PC-3 (cell line): Measurements from ENCODE around the gene SPOP. TPM values are rescaled to one million over a fixed set of nuclear protein-coding genes. Genes with fewer than 3 reads are reported as not detected.

Experiments
- ATAC-seq: fragments of 200-7000 bp; cut with Tn5 transposase; 2 replicates; pipeline ENCODE4 v1.9.1; 2020; ENCODE audit warnings: mild to moderate bottlenecking, moderate library complexity
- BruUV-seq: library from RNA; stranded (reverse); fragments of 400-500 nt; replicated peaks from 2 replicates; lab custom pipeline; 2021; lab: Mats Ljungman, UMichigan
- CTCF ChIA-PET: fragments of 300-600 bp; sonication (Branson Sonifier 250); formaldehyde crosslinking; loops from one replicate; lab custom pipeline; 2022; ENCODE audit warnings: antibody characterized with exemption; lab: Charles Lee
- POLR2A ChIA-PET: fragments of 300-600 bp; sonication (Branson Sonifier 250); formaldehyde crosslinking; loops from one replicate; lab custom pipeline; 2022; ENCODE audit warnings: antibody characterized with exemption; ENCODE audit not compliant: unreplicated experiment; lab: Charles Lee
- DNase-seq: peaks from one replicate; pipeline ENCODE4 v3.0.0-alpha.2; 2015
- H2AFZ ChIP-seq: fragments of 300-600 bp; sonication (generic); 2 replicates; pipeline ENCODE4 v1.6.0; 2016; ENCODE audit warnings: antibody characterized with exemption, low read length
- H3F3A ChIP-seq: fragments of 300-600 bp; sonication (generic); one replicate; pipeline ENCODE4 v1.6.0; 2017; ENCODE audit warnings: antibody characterized with exemption, low read length, control low read depth, mild to moderate bottlenecking; ENCODE audit not compliant: unreplicated experiment
- H3K27ac ChIP-seq: fragments of 300-600 bp; sonication (generic); 2 replicates; pipeline ENCODE4 v1.5.1; 2016; ENCODE audit warnings: mild to moderate bottlenecking, low read length
- H3K27me3 ChIP-seq: fragments of 300-600 bp; sonication (generic); 2 replicates; pipeline ENCODE4 v1.6.1; 2016; ENCODE audit warnings: low read length, mixed read lengths
- H3K36me3 ChIP-seq: fragments of 300-600 bp; sonication (generic); 2 replicates; pipeline ENCODE4 v1.6.1; 2016; ENCODE audit warnings: low read depth, mixed run types, low read length, mixed read lengths
- H3K4me1 ChIP-seq: fragments of 300-600 bp; sonication (generic); 2 replicates; pipeline ENCODE4 v1.5.1; 2016; ENCODE audit warnings: low read length; ENCODE audit not compliant: insufficient read depth
- H3K4me2 ChIP-seq: fragments of 300-600 bp; sonication (generic); 2 replicates; pipeline ENCODE4 v1.6.0; 2016; ENCODE audit warnings: low read length
- H3K4me3 ChIP-seq: fragments of 300-600 bp; sonication (generic); 2 replicates; pipeline ENCODE4 v1.5.1; 2016; ENCODE audit warnings: mild to moderate bottlenecking, low read length, mixed read lengths
- H3K79me2 ChIP-seq: fragments of 300-600 bp; sonication (generic); 2 replicates; pipeline ENCODE4 v1.6.1; 2017; ENCODE audit warnings: low read length, mixed read lengths
- H3K9ac ChIP-seq: fragments of 300-600 bp; sonication (generic); 2 replicates; pipeline ENCODE4 v1.6.0; 2016; ENCODE audit warnings: mild to moderate bottlenecking, low read length
- H3K9me2 ChIP-seq: fragments of 300-600 bp; sonication (generic); replicated peaks from 2 replicates; pipeline ENCODE4 v1.6.1; 2016; ENCODE audit warnings: mixed run types, low read length, mixed read lengths
- H3K9me3 ChIP-seq: fragments of 300-600 bp; sonication (generic); 2 replicates; pipeline ENCODE4 v1.6.1; 2016; ENCODE audit warnings: low read length, mixed read lengths
- H4K20me1 ChIP-seq: fragments of 300-600 bp; sonication (generic); 2 replicates; pipeline ENCODE4 v1.6.1; 2016; ENCODE audit warnings: low read length, mixed read lengths
- CTCF ChIP-seq: fragments of 300-600 bp; sonication (generic); conservative IDR thresholded peaks from 2 replicates; pipeline ENCODE4 v1.5.1; 2017; ENCODE audit warnings: antibody characterized with exemption, low read depth, mild to moderate bottlenecking, low read length
- EZH2 ChIP-seq: fragments of 300-600 bp; sonication (generic); IDR thresholded peaks from one replicate; pipeline ENCODE4 v1.6.1; 2017; ENCODE audit warnings: antibody characterized with exemption, mild to moderate bottlenecking, low read length; ENCODE audit not compliant: unreplicated experiment
- EZH2phosphoT487 ChIP-seq: fragments of 300-600 bp; sonication (generic); IDR thresholded peaks from 2 replicates; pipeline ENCODE4 v1.6.1; 2018; ENCODE audit warnings: mild to moderate bottlenecking, antibody characterized with exemption, low read length, borderline replicate concordance
- intact Hi-C: fragments of 100-400 bp; cut with micrococcal nuclease; formaldehyde crosslinking; loops from 2 replicates; pipeline ENCODE4 v1.9.0; 2023
- total RNA-seq: library from RNA; depleted of rRNA; stranded (reverse); fragments of >200 nt; gene quantifications from 2 replicates; pipeline ENCODE4 v1.2.3, GENCODE V29; 2014

Gene SPOP
- total RNA-seq, 1 experiment from 2014 or later, result 54.7 TPM

GRCh38 chr17:49629447-49629846, 48.5 kb downstream of the SPOP start:
- ATAC-seq (no peak), DNase-seq (no peak)
- Histone ChIP-seq H3K4me3 (no peak overlapping the region), H3K4me2 (no peak overlapping the region), H3K9me3 (no peaks in the 10 kb centered on the region), H3K4me1 (no peaks in the 10 kb centered on the region), H2AFZ (no peak overlapping the region), H4K20me1 (no peaks in the 10 kb centered on the region), H3F3A (no peaks in the 10 kb centered on the region), H3K9ac (no peak overlapping the region), H3K9me2 (no peaks in the 10 kb centered on the region), H3K27me3 (no peaks in the 10 kb centered on the region), H3K36me3 (0 out of 2 replicates have a peak, but pooled peaks cover 5% of the 10 kb centered on the region), H3K79me2 (peaks cover 24% of the 10 kb centered on the region), H3K27ac (no peak overlapping the region)
- TF ChIP-seq EZH2phosphoT487 (no peak), EZH2 (no peak), CTCF (no peak)
- POLR2A ChIA-PET, result no interaction called here
- intact Hi-C loops, result no loop called here
- no TSS peak for BruUV-seq
- CTCF ChIA-PET, result no interaction called here

DNA sequence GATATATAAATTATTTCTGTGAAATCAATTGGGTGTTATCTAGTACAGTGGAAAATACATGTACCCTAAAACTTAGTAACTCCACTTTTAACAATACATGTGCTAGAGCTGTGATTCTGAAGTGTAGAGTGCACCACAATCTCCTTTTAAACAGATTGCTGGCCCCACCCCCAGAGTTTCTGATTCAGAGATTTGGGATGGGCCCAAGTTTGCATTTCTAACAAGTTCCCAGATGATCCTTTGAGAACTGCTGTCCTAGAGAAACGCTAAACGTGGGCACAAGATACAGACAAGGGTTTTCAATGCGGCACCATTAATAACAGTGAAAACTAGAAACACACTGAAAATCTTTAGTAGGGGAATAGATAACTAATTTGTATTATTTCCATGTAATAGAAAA, 53.0 kb downstream of the SPOP start:
- Histone ChIP-seq H3K27me3 (no peaks in the 10 kb centered on the region), H3K4me1 (no peaks in the 10 kb centered on the region), H3K4me2 (no peak overlapping the region), H3K27ac (no peak overlapping the region), H2AFZ (no peak overlapping the region), H3K36me3 (peaks cover 10% of the 10 kb centered on the region; the same call in 1 of the 2 replicates), H3K4me3 (no peak overlapping the region), H3K9me3 (no peaks in the 10 kb centered on the region), H3K79me2 (peaks cover 16% of the 10 kb centered on the region; the same call in 1 of the 2 replicates), H3F3A (no peaks in the 10 kb centered on the region), H4K20me1 (no peaks in the 10 kb centered on the region), H3K9ac (no peak overlapping the region), H3K9me2 (no peaks in the 10 kb centered on the region)
- no TSS peak for BruUV-seq
- ChIA-PET POLR2A (interaction anchor here (0.6 kb wide), 1 partner anchor 57 kb away, joined by 6 read pairs; no protein-coding TSS in a partner anchor), CTCF (no interaction called here)
- TF ChIP-seq EZH2phosphoT487 (no peak), EZH2 (no peak), CTCF (no peak)
- ATAC-seq, result peak; percentile 48
- intact Hi-C loops, result no loop called here
- no peak for DNase-seq

DNA sequence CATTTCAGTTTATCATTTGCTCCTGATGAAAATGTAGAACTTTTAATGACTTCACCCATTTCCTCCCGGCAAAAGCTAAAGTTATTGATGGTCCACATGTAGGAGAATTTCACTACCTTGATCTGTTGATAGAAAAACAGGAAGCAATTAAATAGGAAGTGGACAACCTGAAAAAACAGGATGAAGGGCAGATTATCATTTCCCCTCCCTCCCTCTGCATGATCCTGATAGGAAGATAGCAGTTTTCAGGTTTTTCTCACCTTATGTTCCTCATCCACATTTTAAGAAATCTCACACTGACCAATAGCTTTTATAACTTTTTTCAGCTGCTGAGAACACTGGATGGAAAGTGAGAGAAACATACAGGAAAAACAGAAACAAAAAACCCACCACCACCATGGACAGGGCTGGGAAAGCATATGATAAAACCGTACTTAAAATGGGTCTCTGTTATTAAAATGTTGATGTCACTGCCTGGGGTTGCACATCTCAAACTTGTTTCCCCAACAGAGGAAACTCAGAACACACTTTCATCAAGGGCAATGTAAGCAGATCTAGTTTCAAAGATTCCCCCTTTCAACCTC, 55.9 kb downstream of the SPOP start:
- Histone ChIP-seq H3K9ac (no peak overlapping the region), H2AFZ (no peak overlapping the region), H3K36me3 (peaks cover 24% of the 10 kb centered on the region; the same call in 1 of the 2 replicates), H3K4me3 (no peak overlapping the region), H3K4me2 (no peak overlapping the region), H3K9me2 (no peaks in the 10 kb centered on the region), H3K79me2 (peaks cover 13% of the 10 kb centered on the region; the same call in 1 of the 2 replicates), H3K27ac (no peak overlapping the region), H3K27me3 (no peaks in the 10 kb centered on the region), H4K20me1 (no peaks in the 10 kb centered on the region; the same call in 1 of the 2 replicates), H3K9me3 (no peaks in the 10 kb centered on the region), H3K4me1 (no peaks in the 10 kb centered on the region), H3F3A (no peaks in the 10 kb centered on the region)
- no peak for TF ChIP-seq EZH2
- no peak for TF ChIP-seq CTCF
- TF ChIP-seq EZH2phosphoT487, result no peak
- no peak for ATAC-seq
- ChIA-PET POLR2A (no interaction called here), CTCF (no interaction called here)
- intact Hi-C loops, result no loop called here
- BruUV-seq, result no TSS peak
- no peak for DNase-seq
